OCI-LY1 (cell line): Measurements from ENCODE around the gene DBX1.

ENCODE experiments used
- H2AFZ ChIP-seq: fragments of 200-600 bp; sonication (generic), shearing (Covaris generic); 2 replicates; pipeline ENCODE4 v1.6.0; 2014; ENCODE audit warnings: antibody characterized with exemption, mild to moderate bottlenecking, low read length
- H3F3A ChIP-seq: fragments of 200-600 bp; sonication (generic), shearing (Covaris generic); 2 replicates; pipeline ENCODE4 v1.6.0; 2014; ENCODE audit warnings: mild to moderate bottlenecking, antibody characterized with exemption, low read length, moderate library complexity; ENCODE audit not compliant: insufficient read depth
- H3K27ac ChIP-seq: fragments of 200-600 bp; sonication (generic); 2 replicates; pipeline ENCODE4 v1.5.1; 2014; ENCODE audit warnings: low read length, mixed run types, mild to moderate bottlenecking, low read depth; ENCODE audit not compliant: poor library complexity, severe bottlenecking
- H3K27me3 ChIP-seq: fragments of 200-600 bp; sonication (generic); 2 replicates; pipeline ENCODE4 v1.6.0; 2014; ENCODE audit warnings: antibody characterized with exemption, mild to moderate bottlenecking, low read length, moderate library complexity; ENCODE audit not compliant: insufficient read depth
- H3K36me3 ChIP-seq: fragments of 200-600 bp; sonication (generic); 2 replicates; pipeline ENCODE4 v1.6.1; 2014; ENCODE audit warnings: mild to moderate bottlenecking, antibody characterized with exemption, low read length, moderate library complexity, mixed read lengths; ENCODE audit not compliant: insufficient read depth
- H3K4me1 ChIP-seq: fragments of 200-600 bp; sonication (generic); 2 replicates; pipeline ENCODE4 v1.5.1; 2014; ENCODE audit warnings: mild to moderate bottlenecking, low read length, moderate library complexity; ENCODE audit not compliant: insufficient read depth, severe bottlenecking
- H3K4me2 ChIP-seq: fragments of 200-600 bp; sonication (generic), shearing (Covaris generic); 2 replicates; pipeline ENCODE4 v1.6.1; 2014; ENCODE audit warnings: low read length
- H3K4me3 ChIP-seq: fragments of 200-600 bp; sonication (generic); 2 replicates; pipeline ENCODE4 v1.5.1; 2014; ENCODE audit warnings: low read length, low read depth, mild to moderate bottlenecking, mixed read lengths; ENCODE audit not compliant: poor library complexity, severe bottlenecking
- H3K79me2 ChIP-seq: fragments of 200-600 bp; shearing (Covaris generic); 2 replicates; pipeline ENCODE4 v1.6.1; 2016; ENCODE audit warnings: mixed run types, low read length, mixed read lengths; ENCODE audit not compliant: insufficient read depth
- H3K9ac ChIP-seq: fragments of 200-600 bp; sonication (generic), shearing (Covaris generic); 2 replicates; pipeline ENCODE4 v1.6.1; 2014; ENCODE audit warnings: mild to moderate bottlenecking, low read length, mixed read lengths
- H3K9me2 ChIP-seq: fragments of 200-600 bp; sonication (generic), shearing (Covaris generic); 2 replicates; pipeline ENCODE4 v1.6.1; 2014; ENCODE audit warnings: low read depth, mild to moderate bottlenecking, low read length, mixed read lengths
- H3K9me3 ChIP-seq: fragments of 200-600 bp; shearing (Covaris generic); 2 replicates; pipeline ENCODE4 v1.6.1; 2014; ENCODE audit warnings: low read length, mixed read lengths
- H4K20me1 ChIP-seq: fragments of 200-600 bp; sonication (generic), shearing (Covaris generic); 2 replicates; pipeline ENCODE4 v1.6.0; 2016; ENCODE audit warnings: mild to moderate bottlenecking, low read length; ENCODE audit not compliant: insufficient read depth
- CTCF ChIP-seq: fragments of 200-600 bp; sonication (generic), shearing (Covaris generic); IDR thresholded peaks from 2 replicates; pipeline ENCODE4 v1.5.1; 2017; ENCODE audit warnings: mild to moderate bottlenecking, antibody characterized with exemption, low read length, moderate library complexity, mixed read lengths
- EZH2 ChIP-seq: fragments of 200-600 bp; sonication (generic), shearing (Covaris generic); IDR thresholded peaks from 2 replicates; pipeline ENCODE4 v1.8.0; 2017; ENCODE audit warnings: borderline replicate concordance, mixed run types, mild to moderate bottlenecking, antibody characterized with exemption, low read length, moderate library complexity, mixed read lengths

Gene DBX1

DNA sequence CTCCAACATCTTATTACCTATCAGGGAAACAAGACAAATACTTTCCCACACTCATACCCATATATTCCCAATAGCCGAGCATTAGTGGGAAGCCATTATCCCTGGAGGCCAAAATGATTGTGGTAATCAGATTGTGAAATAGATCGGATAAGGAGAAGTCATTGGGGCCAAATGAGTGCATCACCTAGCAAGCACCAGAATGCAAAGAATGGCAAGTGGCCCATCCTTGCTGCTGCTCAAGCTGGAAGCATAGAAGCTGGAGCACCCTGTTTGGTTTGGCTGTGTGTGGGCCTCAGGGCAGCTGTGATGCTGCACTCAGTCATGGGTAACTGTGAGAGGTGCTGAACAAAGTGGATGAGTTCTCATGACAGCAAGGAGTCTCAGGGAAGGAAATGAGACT lies 18.7 kb upstream of the DBX1 start:
- H3K79me2 ChIP-seq, result no peaks in the 10 kb centered on the region
- no peak for TF ChIP-seq EZH2
- TF ChIP-seq CTCF, result no peak
- H3K4me1 ChIP-seq, result no peaks in the 10 kb centered on the region
- H3K27ac ChIP-seq, result no peak overlapping the region
- no peak overlapping the region for H2AFZ ChIP-seq
- no peaks in the 10 kb centered on the region for H4K20me1 ChIP-seq
- H3K9me2 ChIP-seq, result no peaks in the 10 kb centered on the region
- no peak overlapping the region for H3K9ac ChIP-seq
- H3K36me3 ChIP-seq, result no peaks in the 10 kb centered on the region
- no peak overlapping the region for H3K4me2 ChIP-seq
- no peaks in the 10 kb centered on the region for H3K9me3 ChIP-seq
- H3K4me3 ChIP-seq, result no peak overlapping the region
- H3F3A ChIP-seq, result no peaks in the 10 kb centered on the region
- H3K27me3 ChIP-seq, result no peaks in the 10 kb centered on the region

DNA sequence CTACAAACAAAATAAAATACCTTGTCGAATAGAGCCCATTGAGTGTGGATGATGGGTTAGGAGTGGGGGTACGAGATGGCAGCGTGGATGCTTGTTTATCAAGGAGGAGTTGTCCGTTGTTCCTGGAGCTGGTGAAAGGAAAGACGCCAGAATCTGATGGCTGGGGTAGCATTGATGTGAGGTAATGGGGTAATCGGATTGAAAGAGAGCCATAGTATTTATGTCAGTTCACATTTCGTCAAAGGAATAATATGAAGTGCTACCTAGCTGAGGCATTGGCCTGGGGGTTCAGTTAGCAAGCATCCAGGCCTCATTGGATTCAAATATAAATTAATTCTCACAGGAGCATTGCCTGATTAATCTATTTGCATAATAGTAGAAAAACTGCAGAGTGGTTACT lies 16.9 kb upstream of the DBX1 start:
- H3K4me3 ChIP-seq, result no peak overlapping the region
- TF ChIP-seq CTCF (no peak), EZH2 (no peak)
- H3K36me3 ChIP-seq, result no peaks in the 10 kb centered on the region
- H3K9ac ChIP-seq, result no peak overlapping the region
- H3K27me3 ChIP-seq, result no peaks in the 10 kb centered on the region
- no peak overlapping the region for H3K4me2 ChIP-seq
- H3K79me2 ChIP-seq, result no peaks in the 10 kb centered on the region
- no peaks in the 10 kb centered on the region for H3K4me1 ChIP-seq
- no peaks in the 10 kb centered on the region for H4K20me1 ChIP-seq
- H3K9me3 ChIP-seq, result no peaks in the 10 kb centered on the region
- no peak overlapping the region for H2AFZ ChIP-seq
- no peak overlapping the region for H3K27ac ChIP-seq
- H3F3A ChIP-seq, result no peaks in the 10 kb centered on the region
- no peaks in the 10 kb centered on the region for H3K9me2 ChIP-seq

DNA sequence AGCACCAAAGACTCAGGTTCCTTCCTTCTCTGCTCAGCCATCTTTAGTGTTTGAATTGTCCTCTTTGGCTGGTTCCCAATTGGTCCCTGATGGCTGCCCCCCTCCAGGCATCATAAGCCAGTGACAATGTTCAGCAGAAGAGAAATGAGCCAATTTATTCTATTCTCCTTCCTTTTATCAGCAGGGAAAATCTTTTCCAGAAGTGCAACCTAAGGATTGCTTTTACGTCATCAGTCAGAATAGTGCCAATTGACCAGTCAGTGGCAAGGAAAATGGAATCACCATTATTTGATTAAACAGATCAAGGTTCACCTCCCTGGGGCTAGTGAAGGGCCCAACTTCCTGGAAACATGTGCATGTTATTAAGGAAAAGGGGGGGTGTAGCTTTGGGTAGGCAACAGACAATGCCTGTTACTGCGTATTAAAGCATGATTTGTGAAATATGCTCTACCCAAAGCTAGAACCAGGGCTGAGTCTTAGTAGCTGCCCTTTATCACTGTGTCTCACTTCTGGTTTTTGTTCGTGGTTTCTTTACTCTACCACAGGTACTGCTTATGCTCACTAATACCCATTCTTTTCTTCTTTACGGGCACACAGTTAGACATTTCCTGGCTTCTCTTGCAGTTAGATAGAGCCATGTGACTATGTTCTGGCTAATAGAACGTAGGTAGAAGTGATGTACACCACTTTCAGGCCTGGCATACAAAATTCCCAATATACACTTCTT lies 12.6 kb upstream of the DBX1 start:
- H3K9me3 ChIP-seq, result no peaks in the 10 kb centered on the region
- H4K20me1 ChIP-seq, result no peaks in the 10 kb centered on the region
- no peaks in the 10 kb centered on the region for H3K9me2 ChIP-seq
- no peak overlapping the region for H3K4me3 ChIP-seq
- H3K27me3 ChIP-seq, result no peaks in the 10 kb centered on the region
- no peak overlapping the region for H2AFZ ChIP-seq
- no peaks in the 10 kb centered on the region for H3K36me3 ChIP-seq
- TF ChIP-seq EZH2 (no peak), CTCF (no peak)
- no peak overlapping the region for H3K4me2 ChIP-seq
- no peaks in the 10 kb centered on the region for H3K4me1 ChIP-seq
- no peaks in the 10 kb centered on the region for H3K79me2 ChIP-seq
- no peak overlapping the region for H3K9ac ChIP-seq
- no peak overlapping the region for H3K27ac ChIP-seq
- H3F3A ChIP-seq, result no peaks in the 10 kb centered on the region
